ENCODE results near the gene IKBKG.
"Not testable (repeated sequence)": the region's sequence is repeated elsewhere in the genome, so short reads cannot be mapped to it uniquely, and the experiment has no call there.

The IKBKG gene

GRCh38 chrX:154611146-154611545 lies 63.7 kb downstream of the IKBKG start:
- not testable (repeated sequence) for H3K27ac Mint-ChIP-seq; H3K36me3 Mint-ChIP-seq (ENCODE audit: insufficient read depth); DNase-seq; ATAC-seq (replicated peaks); H3K4me1 Mint-ChIP-seq (ENCODE audit: low read depth in 2 of 2); H3K9me3 Mint-ChIP-seq; H3K4me3 Mint-ChIP-seq; H3K27me3 Mint-ChIP-seq

GRCh38 chrX:154613586-154613985 lies 66.2 kb downstream of the IKBKG start:
- not testable (repeated sequence) for DNase-seq; H3K4me3 Mint-ChIP-seq; ATAC-seq (replicated peaks); H3K36me3 Mint-ChIP-seq (ENCODE audit: insufficient read depth); H3K27ac Mint-ChIP-seq; H3K9me3 Mint-ChIP-seq; H3K27me3 Mint-ChIP-seq; H3K4me1 Mint-ChIP-seq (ENCODE audit: low read depth in 2 of 2)
